Neural cell (in vitro differentiated cells): ENCODE data around the gene GOLGA6D.
"Not testable (repeated sequence)": the region's sequence is repeated elsewhere in the genome, so short reads cannot be mapped to it uniquely, and the experiment has no call there.

Experiments
- CTCF ChIP-seq: fragments of 450-650 bp; IDR thresholded peaks from 2 replicates; pipeline ENCODE4 v1.5.1; 2014; ENCODE audit warnings: antibody characterized with exemption, mild to moderate bottlenecking, moderate library complexity; ENCODE audit not compliant: poor library complexity, severe bottlenecking
- EP300 ChIP-seq: fragments of 450-650 bp; conservative IDR thresholded peaks from 2 replicates; pipeline ENCODE4 v1.6.1; 2014; ENCODE audit warnings: antibody characterized with exemption, mild to moderate bottlenecking, moderate library complexity; ENCODE audit not compliant: poor library complexity, severe bottlenecking
- EZH2 ChIP-seq: fragments of 200-600, 300-800 bp; shearing (Covaris generic), sonication (generic); IDR thresholded peaks from 2 replicates; pipeline ENCODE4 v1.6.1; 2014; ENCODE audit warnings: antibody characterized with exemption, low read length, borderline replicate concordance, mild to moderate bottlenecking; ENCODE audit not compliant: insufficient read depth, poor library complexity, severe bottlenecking
- MXI1 ChIP-seq: fragments of 450-650 bp; conservative IDR thresholded peaks from 2 replicates; pipeline ENCODE4 v1.6.1; 2014; ENCODE audit warnings: antibody characterized with exemption, mild to moderate bottlenecking; ENCODE audit not compliant: poor library complexity, severe bottlenecking
- POLR2AphosphoS5 ChIP-seq: IDR thresholded peaks from 2 replicates; pipeline ENCODE4 v1.6.1; 2012
- RAD21 ChIP-seq: fragments of 450-650 bp; conservative IDR thresholded peaks from 2 replicates; pipeline ENCODE4 v1.6.1; 2014; ENCODE audit warnings: antibody characterized with exemption, mild to moderate bottlenecking, moderate library complexity
- SMC3 ChIP-seq: fragments of 450-650 bp; conservative IDR thresholded peaks from 2 replicates; pipeline ENCODE4 v1.6.1; 2014; ENCODE audit warnings: antibody characterized with exemption, mild to moderate bottlenecking, moderate library complexity; ENCODE audit not compliant: poor library complexity
- TAF1 ChIP-seq: IDR thresholded peaks from 2 replicates; pipeline ENCODE4 v1.6.1; 2012; ENCODE audit warnings: low read depth
- TF ChIP-seq, protein P1 (sequence below): IDR thresholded peaks from 2 replicates; pipeline ENCODE4 v1.6.1; 2012; ENCODE audit warnings: borderline replicate concordance

GRCh38 chr15:75252285-75252684 lies 30.4 kb upstream of the GOLGA6D start:
- not testable (repeated sequence) for TF ChIP-seq CTCF, POLR2AphosphoS5, SMC3, EP300, EZH2, MXI1, TAF1, RAD21
- TF ChIP-seq, protein P1, sequence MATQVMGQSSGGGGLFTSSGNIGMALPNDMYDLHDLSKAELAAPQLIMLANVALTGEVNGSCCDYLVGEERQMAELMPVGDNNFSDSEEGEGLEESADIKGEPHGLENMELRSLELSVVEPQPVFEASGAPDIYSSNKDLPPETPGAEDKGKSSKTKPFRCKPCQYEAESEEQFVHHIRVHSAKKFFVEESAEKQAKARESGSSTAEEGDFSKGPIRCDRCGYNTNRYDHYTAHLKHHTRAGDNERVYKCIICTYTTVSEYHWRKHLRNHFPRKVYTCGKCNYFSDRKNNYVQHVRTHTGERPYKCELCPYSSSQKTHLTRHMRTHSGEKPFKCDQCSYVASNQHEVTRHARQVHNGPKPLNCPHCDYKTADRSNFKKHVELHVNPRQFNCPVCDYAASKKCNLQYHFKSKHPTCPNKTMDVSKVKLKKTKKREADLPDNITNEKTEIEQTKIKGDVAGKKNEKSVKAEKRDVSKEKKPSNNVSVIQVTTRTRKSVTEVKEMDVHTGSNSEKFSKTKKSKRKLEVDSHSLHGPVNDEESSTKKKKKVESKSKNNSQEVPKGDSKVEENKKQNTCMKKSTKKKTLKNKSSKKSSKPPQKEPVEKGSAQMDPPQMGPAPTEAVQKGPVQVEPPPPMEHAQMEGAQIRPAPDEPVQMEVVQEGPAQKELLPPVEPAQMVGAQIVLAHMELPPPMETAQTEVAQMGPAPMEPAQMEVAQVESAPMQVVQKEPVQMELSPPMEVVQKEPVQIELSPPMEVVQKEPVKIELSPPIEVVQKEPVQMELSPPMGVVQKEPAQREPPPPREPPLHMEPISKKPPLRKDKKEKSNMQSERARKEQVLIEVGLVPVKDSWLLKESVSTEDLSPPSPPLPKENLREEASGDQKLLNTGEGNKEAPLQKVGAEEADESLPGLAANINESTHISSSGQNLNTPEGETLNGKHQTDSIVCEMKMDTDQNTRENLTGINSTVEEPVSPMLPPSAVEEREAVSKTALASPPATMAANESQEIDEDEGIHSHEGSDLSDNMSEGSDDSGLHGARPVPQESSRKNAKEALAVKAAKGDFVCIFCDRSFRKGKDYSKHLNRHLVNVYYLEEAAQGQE, result not testable (repeated sequence)
